ENCODE data around the gene MPDZ.

- TF ChIP-seq POLR2A (IDR thresholded peaks at IDR 0.05) (no peak), CTCF (IDR thresholded peaks at IDR 0.05) (no peak)
Observed at GRCh38 chr9:13174906-13175639, 104.4 kb downstream of the MPDZ start.
